OCI-LY3 (cell line): Measurements from ENCODE around the gene UBE2L3.
"Not testable (repeated sequence)": the region's sequence is repeated elsewhere in the genome, so short reads cannot be mapped to it uniquely, and the experiment has no call there.

ENCODE experiments used
- H2AFZ ChIP-seq: fragments of 200-600, 300-600 bp; shearing (Covaris generic); 2 replicates; pipeline ENCODE4 v1.6.0; 2014; ENCODE audit warnings: antibody characterized with exemption, low read depth, low read length
- H3K27ac ChIP-seq: fragments of 200-600, 300-600 bp; sonication (generic); 2 replicates; pipeline ENCODE4 v1.5.1; 2014; ENCODE audit warnings: mild to moderate bottlenecking, low read length, moderate library complexity, mixed read lengths
- H3K27me3 ChIP-seq: fragments of 200-600, 300-600 bp; sonication (generic); 2 replicates; pipeline ENCODE4 v1.6.1; 2014; ENCODE audit warnings: low read depth, low read length, mixed read lengths
- H3K36me3 ChIP-seq: fragments of 200-600, 300-600 bp; sonication (generic); replicated peaks from 2 replicates; pipeline ENCODE3; 2014; ENCODE audit warnings: low read depth, low read length, mixed read lengths
- H3K4me1 ChIP-seq: fragments of 300-600, 200-600 bp; sonication (generic); 2 replicates; pipeline ENCODE4 v1.6.1; 2014; ENCODE audit warnings: low read length, mixed read lengths
- H3K4me2 ChIP-seq: fragments of 200-600, 300-600 bp; sonication (generic); 2 replicates; pipeline ENCODE4 v1.6.1; 2014; ENCODE audit warnings: low read length, mixed read lengths
- H3K4me3 ChIP-seq: fragments of 300-600, 200-600 bp; sonication (generic); 2 replicates; pipeline ENCODE4 v1.5.1; 2014; ENCODE audit warnings: antibody characterized with exemption, mild to moderate bottlenecking, low read length, moderate library complexity
- H3K79me2 ChIP-seq: fragments of 300-600, 200-600 bp; shearing (Covaris generic); 2 replicates; pipeline ENCODE4 v1.6.1; 2014; ENCODE audit warnings: mild to moderate bottlenecking, low read length, mixed read lengths
- H3K9ac ChIP-seq: fragments of 300-600, 200-600 bp; shearing (Covaris generic); 2 replicates; pipeline ENCODE4 v1.6.0; 2014; ENCODE audit warnings: mild to moderate bottlenecking, low read length, moderate library complexity
- H3K9me3 ChIP-seq: fragments of 200-600, 300-600 bp; shearing (Covaris generic); 2 replicates; pipeline ENCODE4 v1.6.1; 2014; ENCODE audit warnings: low read length, mixed read lengths; ENCODE audit not compliant: insufficient read depth
- H4K20me1 ChIP-seq: fragments of 200-600, 300-600 bp; sonication (generic); 2 replicates; pipeline ENCODE4 v1.6.1; 2016; ENCODE audit warnings: low read length, mixed read lengths; ENCODE audit not compliant: insufficient read depth
- CTCF ChIP-seq: fragments of 200-600, 300-600 bp; sonication (generic); IDR thresholded peaks from 2 replicates; pipeline ENCODE4 v1.5.1; 2014; ENCODE audit warnings: antibody characterized with exemption, low read length, low read depth
- EZH2phosphoT487 ChIP-seq: fragments of 200-600 bp; shearing (Covaris generic); IDR thresholded peaks from 2 replicates; pipeline ENCODE4 v1.6.1; 2018; ENCODE audit warnings: antibody characterized with exemption, mixed run types, low read depth

The UBE2L3 gene

DNA sequence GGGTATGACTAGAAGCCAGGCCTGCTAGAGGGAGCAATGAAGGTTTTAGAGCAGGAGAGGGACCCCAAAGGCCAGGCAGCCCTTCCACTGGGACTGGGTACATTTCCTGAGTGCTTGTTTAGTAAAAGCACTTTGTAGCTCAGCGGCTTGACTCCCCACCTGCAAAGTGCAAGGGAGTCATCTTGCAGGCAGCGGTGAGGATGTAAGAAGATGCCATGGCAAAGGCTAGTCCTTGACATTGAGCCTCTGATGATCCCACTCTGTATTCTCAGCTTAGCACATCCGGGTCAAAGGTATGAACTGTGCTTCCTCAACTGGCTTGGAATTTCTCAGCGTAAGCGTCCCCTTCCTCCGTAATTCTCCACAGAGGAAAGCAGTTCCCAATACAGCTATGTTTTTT lies 3.1 kb upstream of the UBE2L3 start:
- Histone ChIP-seq H2AFZ (no peak overlapping the region), H3K27ac (no peak overlapping the region), H3K36me3 (peaks cover under 1% of the 10 kb centered on the region), H3K27me3 (no peaks in the 10 kb centered on the region), H3K79me2 (peaks cover 22% of the 10 kb centered on the region), H4K20me1 (peaks cover 14% of the 10 kb centered on the region), H3K4me1 (peaks cover 5% of the 10 kb centered on the region), H3K9ac (no peak overlapping the region), H3K4me2 (no peak overlapping the region), H3K4me3 (no peak overlapping the region), H3K9me3 (no peaks in the 10 kb centered on the region)
- no peak for TF ChIP-seq EZH2phosphoT487
- no peak for TF ChIP-seq CTCF

DNA sequence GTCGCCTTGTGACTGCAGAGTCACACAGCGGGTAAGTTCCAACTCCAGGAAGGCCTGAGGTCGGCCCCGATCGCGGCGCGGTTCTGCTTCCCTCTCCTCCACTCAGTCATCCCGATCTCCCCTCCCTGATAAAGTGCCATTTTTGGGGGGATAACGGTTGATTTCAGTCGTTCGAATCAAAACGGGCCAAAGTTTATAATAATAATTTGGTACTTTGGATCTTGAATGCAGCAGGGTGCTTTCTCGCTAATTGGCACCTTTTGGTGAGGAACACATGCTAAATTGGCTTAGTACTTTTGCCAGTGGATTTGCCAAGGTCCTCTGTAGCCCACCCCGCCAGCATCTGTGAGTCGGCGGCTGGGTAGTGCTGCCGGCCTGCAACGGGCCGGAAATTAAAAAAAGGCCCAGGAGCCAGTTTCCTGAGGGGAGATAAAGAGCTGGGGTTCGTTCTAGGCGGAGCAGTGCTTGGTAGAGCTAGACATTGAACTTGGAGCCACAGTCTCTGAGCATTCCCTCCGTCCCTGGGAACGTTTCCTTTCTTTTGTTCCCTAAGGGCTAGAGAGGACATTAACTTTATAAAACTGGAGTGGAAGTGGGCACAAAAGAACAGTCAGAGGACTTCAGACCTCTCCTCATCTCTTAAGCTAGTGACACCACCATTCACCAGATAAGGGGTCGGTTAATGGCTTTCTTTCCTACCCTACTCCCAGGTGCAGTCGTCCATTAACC lies 997 bp downstream of the UBE2L3 start:
- no peaks in the 10 kb centered on the region for H3K27me3 ChIP-seq
- peak overlapping the region; percentile 90 for H3K9ac ChIP-seq
- peaks cover 25% of the 10 kb centered on the region for H3K4me1 ChIP-seq
- H3K36me3 ChIP-seq, result peaks cover 24% of the 10 kb centered on the region
- H3K27ac ChIP-seq, result peak overlapping the region; percentile 63
- H3K4me3 ChIP-seq, result peak overlapping the region; percentile 88
- H4K20me1 ChIP-seq, result peaks cover 55% of the 10 kb centered on the region
- TF ChIP-seq CTCF (no peak), EZH2phosphoT487 (no peak)
- no peaks in the 10 kb centered on the region for H3K9me3 ChIP-seq
- H2AFZ ChIP-seq, result no peak overlapping the region
- peaks cover 63% of the 10 kb centered on the region for H3K79me2 ChIP-seq
- peak overlapping the region; percentile 99 for H3K4me2 ChIP-seq

DNA sequence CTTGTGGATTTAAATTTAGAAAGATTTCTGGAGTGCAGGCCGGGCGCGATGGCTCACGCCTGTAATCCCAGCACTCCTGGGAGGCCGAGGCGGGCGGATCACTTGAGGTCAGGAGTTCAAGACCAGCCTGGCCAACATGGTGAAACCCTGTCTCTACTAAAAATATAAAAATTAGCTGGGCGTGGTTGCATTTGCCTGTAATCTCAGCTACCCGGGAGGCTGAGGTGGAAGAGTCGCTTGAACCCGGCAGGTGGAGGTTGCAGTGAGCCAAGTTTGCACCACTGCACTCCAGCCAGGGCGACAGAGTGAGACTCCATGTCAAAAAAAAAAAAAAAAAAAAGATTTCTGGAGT lies 1.5 kb downstream of the UBE2L3 start:
- H2AFZ ChIP-seq, H3K27me3 ChIP-seq, H3K9me3 ChIP-seq: not testable (repeated sequence)
- peaks cover 24% of the 10 kb centered on the region for H3K36me3 ChIP-seq
- peak overlapping the region; percentile 63 for H3K27ac ChIP-seq
- peaks cover 68% of the 10 kb centered on the region for H3K79me2 ChIP-seq
- peak overlapping the region; percentile 90 for H3K9ac ChIP-seq
- peak overlapping the region; percentile 99 for H3K4me2 ChIP-seq
- H3K4me1 ChIP-seq, result peaks cover 25% of the 10 kb centered on the region
- H3K4me3 ChIP-seq, result peak overlapping the region; percentile 88
- peaks cover 60% of the 10 kb centered on the region for H4K20me1 ChIP-seq

GRCh38 chr22:21569459-21570170 lies 2.1 kb downstream of the UBE2L3 start:
- peak overlapping the region; percentile 88 for H3K4me3 ChIP-seq

More at GRCh38 chr22:21569459-21570170, 2.1 kb downstream of the UBE2L3 start:
- Histone ChIP-seq H3K9me3 (no peaks in the 10 kb centered on the region), H3K4me1 (peaks cover 25% of the 10 kb centered on the region), H3K27ac (peak overlapping the region; percentile 13), H3K9ac (peak overlapping the region; percentile 90), H3K27me3 (no peaks in the 10 kb centered on the region), H3K36me3 (peaks cover 27% of the 10 kb centered on the region), H2AFZ (no peak overlapping the region), H4K20me1 (peaks cover 66% of the 10 kb centered on the region), H3K79me2 (peaks cover 74% of the 10 kb centered on the region), H3K4me2 (peak overlapping the region; percentile 99)
- TF ChIP-seq EZH2phosphoT487 (no peak), CTCF (no peak)
